ES-I3 (cell line): Measurements from ENCODE around the gene DDI2.
"Not testable (repeated sequence)": the region's sequence is repeated elsewhere in the genome, so short reads cannot be mapped to it uniquely, and the experiment has no call there.

Source experiments
- H3K36me3 ChIP-seq: 2 replicates; pipeline ENCODE4 v1.6.1; 2013; ENCODE audit warnings: mild to moderate bottlenecking, low read length, control low read depth, moderate library complexity; ENCODE audit not compliant: insufficient read depth
- H3K4me1 ChIP-seq: 2 replicates; pipeline ENCODE4 v1.6.1; 2013; ENCODE audit warnings: mild to moderate bottlenecking, control low read depth, low read length; ENCODE audit not compliant: insufficient read depth
- H3K9ac ChIP-seq: 2 replicates; pipeline ENCODE4 v1.6.1; 2013; ENCODE audit warnings: low read depth, mild to moderate bottlenecking, low read length, moderate library complexity
- H3K9me3 ChIP-seq: 2 replicates; pipeline ENCODE4 v1.6.1; 2013; ENCODE audit warnings: mild to moderate bottlenecking, low read length, moderate library complexity; ENCODE audit not compliant: control insufficient read depth, insufficient read depth

The DDI2 gene

GRCh38 chr1:15684468-15685291 lies 67.4 kb downstream of the DDI2 start:
- Histone ChIP-seq H3K4me1 (peaks cover 14% of the 10 kb centered on the region; the same call in 1 of the 2 replicates), H3K9ac (peak overlapping the region; percentile 75), H3K36me3 (peaks cover 3% of the 10 kb centered on the region; the same call in 1 of the 2 replicates), H3K9me3 (no peaks in the 10 kb centered on the region)

- H3K36me3 ChIP-seq, result peaks cover 3% of the 10 kb centered on the region; the same call in 1 of the 2 replicates
- H3K9me3 ChIP-seq, result no peaks in the 10 kb centered on the region
- H3K4me1 ChIP-seq, result peaks cover 14% of the 10 kb centered on the region; the same call in 1 of the 2 replicates
- no peak overlapping the region for H3K9ac ChIP-seq
Observed at GRCh38 chr1:15685820-15686219, 68.6 kb downstream of the DDI2 start.

GRCh38 chr1:15687446-15687845 lies 70.2 kb downstream of the DDI2 start:
- H3K4me1 ChIP-seq, result 0 out of 2 replicates have a peak, but pooled peaks cover 6% of the 10 kb centered on the region
- H3K36me3 ChIP-seq, result peaks cover 3% of the 10 kb centered on the region; the same call in 1 of the 2 replicates
- no peaks in the 10 kb centered on the region for H3K9me3 ChIP-seq
- no peak overlapping the region for H3K9ac ChIP-seq

GRCh38 chr1:15690317-15690716 lies 73.1 kb downstream of the DDI2 start:
- no peaks in the 10 kb centered on the region for H3K9me3 ChIP-seq
- 0 out of 2 replicates have a peak, but pooled peaks cover 6% of the 10 kb centered on the region for H3K4me1 ChIP-seq
- peaks cover 3% of the 10 kb centered on the region; the same call in 1 of the 2 replicates for H3K36me3 ChIP-seq
- no peak overlapping the region for H3K9ac ChIP-seq

GRCh38 chr1:15691434-15692032 lies 74.3 kb downstream of the DDI2 start:
- Histone ChIP-seq H3K9ac (no peak overlapping the region), H3K9me3 (no peaks in the 10 kb centered on the region), H3K36me3 (peaks cover 3% of the 10 kb centered on the region; the same call in 1 of the 2 replicates), H3K4me1 (no peaks in the 10 kb centered on the region)

GRCh38 chr1:15692121-15692682 lies 74.9 kb downstream of the DDI2 start:
- no peak overlapping the region for H3K9ac ChIP-seq
- peaks cover 3% of the 10 kb centered on the region; the same call in 1 of the 2 replicates for H3K36me3 ChIP-seq
- no peaks in the 10 kb centered on the region for H3K4me1 ChIP-seq
- H3K9me3 ChIP-seq, result no peaks in the 10 kb centered on the region

- H3K9ac ChIP-seq, result no peak overlapping the region
- no peaks in the 10 kb centered on the region for H3K9me3 ChIP-seq
- H3K36me3 ChIP-seq, result peaks cover 3% of the 10 kb centered on the region; the same call in 1 of the 2 replicates
- H3K4me1 ChIP-seq, result no peaks in the 10 kb centered on the region
Observed at GRCh38 chr1:15693371-15693770, 76.1 kb downstream of the DDI2 start.

GRCh38 chr1:15696956-15697521 lies 79.8 kb downstream of the DDI2 start:
- Histone ChIP-seq H3K36me3 (no peaks in the 10 kb centered on the region), H3K9ac (no peak overlapping the region)

GRCh38 chr1:15698201-15698600 lies 80.9 kb downstream of the DDI2 start:
- H3K9me3 ChIP-seq, result no peaks in the 10 kb centered on the region
- 0 out of 2 replicates have a peak, but pooled peaks cover under 1% of the 10 kb centered on the region for H3K4me1 ChIP-seq
- no peak overlapping the region for H3K9ac ChIP-seq
- H3K36me3 ChIP-seq, result no peaks in the 10 kb centered on the region

More at GRCh38 chr1:15696956-15697521, 79.8 kb downstream of the DDI2 start:
- no peaks in the 10 kb centered on the region for H3K4me1 ChIP-seq
- no peaks in the 10 kb centered on the region for H3K9me3 ChIP-seq

GRCh38 chr1:15699321-15699720 lies 82.1 kb downstream of the DDI2 start:
- H3K36me3 ChIP-seq, H3K4me1 ChIP-seq, H3K9ac ChIP-seq, H3K9me3 ChIP-seq: not testable (repeated sequence)

GRCh38 chr1:15700508-15700907 lies 83.2 kb downstream of the DDI2 start:
- 0 out of 2 replicates have a peak, but pooled peaks cover 4% of the 10 kb centered on the region for H3K4me1 ChIP-seq

GRCh38 chr1:15701784-15702183 lies 84.5 kb downstream of the DDI2 start:
- no peaks in the 10 kb centered on the region for H3K9me3 ChIP-seq
- H3K4me1 ChIP-seq, result 0 out of 2 replicates have a peak, but pooled peaks cover 4% of the 10 kb centered on the region
- H3K9ac ChIP-seq, result no peak overlapping the region
- no peaks in the 10 kb centered on the region for H3K36me3 ChIP-seq

More at GRCh38 chr1:15700508-15700907, 83.2 kb downstream of the DDI2 start:
- H3K9ac ChIP-seq, result no peak overlapping the region
- H3K36me3 ChIP-seq, result no peaks in the 10 kb centered on the region
- H3K9me3 ChIP-seq, result no peaks in the 10 kb centered on the region

GRCh38 chr1:15702722-15703550 lies 85.7 kb downstream of the DDI2 start:
- Histone ChIP-seq H3K36me3 (no peaks in the 10 kb centered on the region), H3K9me3 (no peaks in the 10 kb centered on the region), H3K9ac (no peak overlapping the region), H3K4me1 (0 out of 2 replicates have a peak, but pooled peaks cover 4% of the 10 kb centered on the region)
